ENCODE results near the gene ZNF423.

The ZNF423 gene

GRCh38 chr16:49644145-49644463, 211.8 kb downstream of the ZNF423 start:
- no peak for DNase-seq (ENCODE audit: extremely low spot score)
- ChIA-PET POLR2A (no interaction called here), CTCF (interaction anchor here (1.0 kb wide), 1 partner anchor 278 kb away, joined by 3 read pairs; no protein-coding TSS in a partner anchor)
- TF ChIP-seq ZNF384 (IDR thresholded peaks at IDR 0.05) (no peak), PKNOX1 (IDR thresholded peaks at IDR 0.05) (no peak), FOXK2 (IDR thresholded peaks at IDR 0.05) (no peak), L3MBTL2 (conservative IDR thresholded peaks at IDR 0.05) (no peak), LEF1 (IDR thresholded peaks at IDR 0.05; ENCODE audit: borderline replicate concordance) (no peak), SUZ12 (IDR thresholded peaks at IDR 0.05) (no peak), FOXA1 (IDR thresholded peaks at IDR 0.05) (no peak), TARDBP (IDR thresholded peaks at IDR 0.05) (no peak), ARNT (IDR thresholded peaks at IDR 0.05) (no peak), SP1 (IDR thresholded peaks at IDR 0.05) (no peak), BHLHE40 (IDR thresholded peaks at IDR 0.05; ENCODE audit: borderline replicate concordance) (no peak), ELF4 (IDR thresholded peaks at IDR 0.05) (no peak), FOXM1 (IDR thresholded peaks at IDR 0.05; ENCODE audit: borderline replicate concordance) (no peak)

GRCh38 chr16:49643429-49644144, 212.3 kb downstream of the ZNF423 start:
- ChIA-PET CTCF (no interaction called here), POLR2A (no interaction called here)
- no peak for TF ChIP-seq FOXA1 (IDR thresholded peaks at IDR 0.05)
- DNase-seq (ENCODE audit: extremely low spot score): no peak

GRCh38 chr16:49641250-49641649, 214.7 kb downstream of the ZNF423 start:
- DNase-seq (ENCODE audit: extremely low spot score): no peak
- TF ChIP-seq FOXK2 (IDR thresholded peaks at IDR 0.05): no peak
- no peak for TF ChIP-seq NFRKB (IDR thresholded peaks at IDR 0.05)
- no peak for TF ChIP-seq HDGF (IDR thresholded peaks at IDR 0.05; ENCODE audit: borderline replicate concordance)
- no peak for TF ChIP-seq ELF4 (IDR thresholded peaks at IDR 0.05)
- no peak for TF ChIP-seq SUZ12 (IDR thresholded peaks at IDR 0.05)
- no peak for TF ChIP-seq PKNOX1 (IDR thresholded peaks at IDR 0.05)
- no peak for TF ChIP-seq FOXM1 (IDR thresholded peaks at IDR 0.05; ENCODE audit: borderline replicate concordance)
- ChIA-PET POLR2A (no interaction called here), CTCF (no interaction called here)

GRCh38 chr16:49640581-49640980, 215.3 kb downstream of the ZNF423 start:
- CTCF ChIA-PET: no interaction called here
- POLR2A ChIA-PET: interaction anchor here (1.2 kb wide), 1 partner anchor 9 kb away, joined by 3 read pairs; no protein-coding TSS in a partner anchor
- TF ChIP-seq BHLHE40 (IDR thresholded peaks at IDR 0.05; ENCODE audit: borderline replicate concordance) (no peak), LEF1 (IDR thresholded peaks at IDR 0.05; ENCODE audit: borderline replicate concordance) (no peak), HDGF (IDR thresholded peaks at IDR 0.05; ENCODE audit: borderline replicate concordance) (no peak), ZNF384 (IDR thresholded peaks at IDR 0.05) (no peak), FOXA1 (IDR thresholded peaks at IDR 0.05) (no peak), SUZ12 (IDR thresholded peaks at IDR 0.05) (no peak), NFRKB (IDR thresholded peaks at IDR 0.05) (no peak), FOXK2 (IDR thresholded peaks at IDR 0.05) (no peak), CTBP1 (IDR thresholded peaks at IDR 0.05; ENCODE audit: borderline replicate concordance) (no peak), FOXM1 (IDR thresholded peaks at IDR 0.05; ENCODE audit: borderline replicate concordance) (no peak), ARNT (IDR thresholded peaks at IDR 0.05) (no peak), PKNOX1 (IDR thresholded peaks at IDR 0.05) (no peak), SP1 (IDR thresholded peaks at IDR 0.05) (no peak), L3MBTL2 (conservative IDR thresholded peaks at IDR 0.05) (no peak), ELF4 (IDR thresholded peaks at IDR 0.05) (no peak), TARDBP (IDR thresholded peaks at IDR 0.05) (no peak)
- DNase-seq (ENCODE audit: extremely low spot score): no peak

GRCh38 chr16:49639739-49640431, 216.0 kb downstream of the ZNF423 start:
- POLR2A ChIA-PET: interaction anchor here (1.2 kb wide), 1 partner anchor 8 kb away, joined by 3 read pairs; no protein-coding TSS in a partner anchor
- TF ChIP-seq L3MBTL2 (conservative IDR thresholded peaks at IDR 0.05): no peak
- no peak for TF ChIP-seq PKNOX1 (IDR thresholded peaks at IDR 0.05)
- CTCF ChIA-PET: no interaction called here
- DNase-seq (ENCODE audit: extremely low spot score): peak; percentile 16
